ENCODE measurements around the gene CRY2. TPM values are rescaled to one million over a fixed set of nuclear protein-coding genes. Genes with fewer than 3 reads are reported as not detected.

Gene CRY2
- total and polyA plus RNA-seq, 10 of the 15 experiments (the other 5 are each of a cell fraction or from before 2014, with no cell fraction given): 1.2 to 14.7 (median 8.1) TPM

DNA sequence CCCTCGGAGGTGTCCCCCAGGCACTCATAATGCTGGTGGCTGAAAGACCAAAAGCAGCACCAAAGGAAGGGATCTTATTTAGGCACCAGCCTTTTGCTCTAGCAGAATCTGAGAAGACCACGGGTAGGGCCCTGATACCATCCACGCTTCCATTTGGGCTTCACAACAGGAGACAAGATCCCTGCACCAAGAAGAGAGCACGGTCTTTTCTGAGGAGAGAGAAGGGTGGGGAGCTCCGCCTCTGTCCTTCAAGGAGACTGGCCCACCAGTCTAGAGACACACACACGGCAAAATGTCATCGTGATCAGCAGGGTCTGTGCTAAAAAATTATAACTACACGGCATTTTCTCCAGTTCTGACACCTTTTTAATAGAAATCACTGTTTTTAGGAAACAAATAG lies 84.9 kb downstream of the CRY2 start:
- no peak overlapping the region for H3K27ac ChIP-seq (ENCODE audit: control insufficient read depth, insufficient read depth)
- ChIA-PET RAD21 (ENCODE audit: unreplicated experiment) (interaction anchor here (1.2 to 3.2 kb wide), 2 partner anchors 9 to 33 kb away, joined by 3 to 18 read pairs; no protein-coding TSS in a partner anchor), POLR2A (interaction anchor here (0.6 to 1.0 kb wide), 3 partner anchors 11 to 422 kb away, joined by 3 to 7 read pairs (median 3); partner anchors contain the start of gene PEX16), CTCF (interaction anchor here (1.0 to 3.3 kb wide), 2 partner anchors 33 kb away, joined by 3 to 20 read pairs; no protein-coding TSS in a partner anchor), SMC1A (ENCODE audit: uncharacterized antibody, unreplicated experiment) (no interaction called here)
- peaks cover 55% of the 10 kb centered on the region for H3K4me1 ChIP-seq (ENCODE audit: control insufficient read depth, insufficient read depth, low read length)
- peaks cover 3 to 12% of the 10 kb centered on the region in 2 experiments; a peak in 2 of 4 replicates for H3K36me3 ChIP-seq (ENCODE audit: control insufficient read depth in 2 of 2, insufficient read depth in 2 of 2, low read length in 1 of 2)
- H4K20me1 ChIP-seq (ENCODE audit: control insufficient read depth, insufficient read depth): peaks cover 6% of the 10 kb centered on the region
- H2AFZ ChIP-seq (ENCODE audit: control insufficient read depth, low read depth, low read length): no peak overlapping the region
- intact Hi-C loops (cut with micrococcal nuclease; ENCODE audit: unreplicated experiment): no loop called here
- H3K9me3 ChIP-seq (replicated peaks; ENCODE audit: control insufficient read depth, insufficient read depth, low read length): no peaks in the 10 kb centered on the region
- in situ Hi-C loops (cut with MboI): no loop called here
- H3K27me3 ChIP-seq (replicated peaks in 1 of 2; ENCODE audit: control insufficient read depth in 2 of 2, insufficient read depth in 2 of 2, low read length in 1 of 2): no peaks in the 10 kb centered on the region
- ATAC-seq: no peak
- 95% methylated on average over 8 of the region's 8 CpGs for WGBS (ENCODE audit: insufficient coverage, insufficient replicate concordance, low lambda C conversion rate, missing lambda C conversion rate)
- no peak overlapping the region for H3K4me3 ChIP-seq
- DNase-seq (ENCODE audit: low read depth, low spot score): no peak
- no peaks in the 10 kb centered on the region for H3K79me2 ChIP-seq (ENCODE audit: control insufficient read depth, insufficient read depth, low read length)
- no peak for FAIRE-seq
- no peak overlapping the region for H3K4me2 ChIP-seq (ENCODE audit: control insufficient read depth, insufficient read depth)
- BruUV-seq (replicated peaks): no TSS peak
- no peak overlapping the region for H3K9ac ChIP-seq (ENCODE audit: control insufficient read depth, insufficient read depth, low read length)
- no peak for TF ChIP-seq IKZF2 (IDR thresholded peaks at IDR 0.05)
- TF ChIP-seq STAT3 (IDR thresholded peaks at IDR 0.05; ENCODE audit: low read depth, low read length): no peak
- TF ChIP-seq KAT2A (conservative IDR thresholded peaks at IDR 0.05; ENCODE audit: control insufficient read depth, low read depth, low read length): no peak
- TF ChIP-seq BCL11A (IDR thresholded peaks at IDR 0.05; ENCODE audit: low read depth, low read length): no peak
- no peak for TF ChIP-seq HDAC6 (IDR thresholded peaks at IDR 0.05; ENCODE audit: unreplicated experiment)
- no peak for TF ChIP-seq RCOR1 (conservative IDR thresholded peaks at IDR 0.05; ENCODE audit: low read depth, low read length)
- no peak for TF ChIP-seq REST (IDR thresholded peaks at IDR 0.05; ENCODE audit: low read depth, low read length)
- TF ChIP-seq ETV6 (conservative IDR thresholded peaks at IDR 0.05 in 1 of 2, IDR thresholded peaks at IDR 0.05 in 1 of 2; ENCODE audit: borderline replicate concordance in 1 of 2, low read depth in 1 of 2): no peak
- no peak for TF ChIP-seq ELK1 (IDR thresholded peaks at IDR 0.05; ENCODE audit: low read depth, low read length)
- no peak for TF ChIP-seq ZNF274 (IDR thresholded peaks at IDR 0.05; ENCODE audit: insufficient read depth, insufficient read length)
- no peak for TF ChIP-seq ZNF622 (IDR thresholded peaks at IDR 0.05)
- TF ChIP-seq JUND (IDR thresholded peaks at IDR 0.05; ENCODE audit: low read depth, low read length): no peak
- no peak for TF ChIP-seq CBX5 (IDR thresholded peaks at IDR 0.05; ENCODE audit: low read depth)
- no peak for TF ChIP-seq RBBP5 (conservative IDR thresholded peaks at IDR 0.05)
- no peak for TF ChIP-seq MXI1 (IDR thresholded peaks at IDR 0.05; ENCODE audit: low read depth, low read length)
- TF ChIP-seq DPF2 (IDR thresholded peaks at IDR 0.05): no peak
- TF ChIP-seq SMARCA5 (IDR thresholded peaks at IDR 0.05): no peak
- TF ChIP-seq SIN3A (IDR thresholded peaks at IDR 0.05; ENCODE audit: low read depth, low read length): no peak
- TF ChIP-seq PML (IDR thresholded peaks at IDR 0.05; ENCODE audit: low read length): no peak

Measured in GM12878 (cell line).